HepG2 (cell line): Measurements from ENCODE around the gene ADCY9. TPM values are rescaled to one million over a fixed set of nuclear protein-coding genes. Genes with fewer than 3 reads are reported as not detected.
A peak's percentile ranks its signal among the peaks of the same experiment; 100 is the strongest.

Experiments
- ETV6 ChIP-seq: sonication (generic); formaldehyde crosslinking; conservative IDR thresholded peaks from 2 replicates; pipeline ENCODE4 v1.4.0; 2020; ENCODE audit warnings: missing genetic modification reagents
- FOXP1 ChIP-seq, 2 experiments: fragments of 450-650 bp in 1 of 2; IDR thresholded peaks; 2 replicates each; pipeline ENCODE4 v1.6.1; 2017 to 2018; ENCODE audit warnings: antibody characterized with exemption in 1 of 2
- HNRNPK ChIP-seq: fragments of 200-400 bp; formaldehyde crosslinking; IDR thresholded peaks from 2 replicates; pipeline ENCODE4 v1.6.1; 2018; ENCODE audit warnings: low read length, low read depth, moderate library complexity, mild to moderate bottlenecking; ENCODE audit not compliant: poor library complexity, severe bottlenecking
- MBNL3 ChIP-seq: fragments of 250-450 bp; sonication (Bioruptor Pico); conservative IDR thresholded peaks from 2 replicates; pipeline ENCODE4 v1.8.0; 2022; ENCODE audit warnings: mild to moderate bottlenecking, inconsistent platforms
- MLX ChIP-seq: IDR thresholded peaks from 2 replicates; pipeline ENCODE4 v1.6.1; 2016
- NFIB ChIP-seq: sonication (generic); formaldehyde crosslinking; IDR thresholded peaks from 2 replicates; pipeline ENCODE4 v1.9.0; 2021; ENCODE audit warnings: missing genetic modification reagents, mild to moderate bottlenecking, borderline replicate concordance
- NFIC ChIP-seq: IDR thresholded peaks from 2 replicates; pipeline ENCODE4 v1.6.1; 2012; ENCODE audit warnings: mild to moderate bottlenecking, low read length, inconsistent platforms
- NFKBIZ ChIP-seq: IDR thresholded peaks from 2 replicates; pipeline ENCODE4 v1.6.1; 2018; ENCODE audit warnings: missing genetic modification reagents, missing compliant biosample characterization
- NFRKB ChIP-seq: fragments of 450-650 bp; IDR thresholded peaks from 2 replicates; pipeline ENCODE4 v1.6.1; 2017
- NR2F1 ChIP-seq, 2 experiments: fragments of 450-650 bp in 1 of 2; formaldehyde crosslinking in 1 of 2; IDR thresholded peaks; 2 replicates each; pipeline versions ENCODE4 v1.5.0 to v1.6.1; 2016 to 2020; ENCODE audit warnings: mild to moderate bottlenecking in 1 of 2, missing compliant biosample characterization in 1 of 2, missing genetic modification reagents in 1 of 2, moderate library complexity in 1 of 2
- PAWR ChIP-seq: sonication (generic); formaldehyde crosslinking; IDR thresholded peaks from 2 replicates; pipeline ENCODE4 v1.4.0; 2020; ENCODE audit warnings: missing genetic modification reagents, mild to moderate bottlenecking, borderline replicate concordance
- PCBP2 ChIP-seq: fragments of 200-400 bp; formaldehyde crosslinking; optimal IDR thresholded peaks from 2 replicates; pipeline ENCODE3; 2018; ENCODE audit warnings: low read length, low read depth; ENCODE audit not compliant: poor library complexity, severe bottlenecking
- SKI ChIP-seq: fragments of 450-650 bp; IDR thresholded peaks from one replicate; pipeline ENCODE4 v1.6.1; 2018; ENCODE audit warnings: mild to moderate bottlenecking; ENCODE audit not compliant: partially characterized antibody
- SP140L ChIP-seq: sonication (generic); formaldehyde crosslinking; IDR thresholded peaks from 2 replicates; pipeline ENCODE4 v1.4.0; 2020; ENCODE audit warnings: missing genetic modification reagents, borderline replicate concordance
- SP2 ChIP-seq: sonication (generic); formaldehyde crosslinking; IDR thresholded peaks from 2 replicates; pipeline ENCODE4 v1.5.1; 2020; ENCODE audit warnings: mild to moderate bottlenecking, missing genetic modification reagents
- XBP1 ChIP-seq: sonication (generic); formaldehyde crosslinking; IDR thresholded peaks from 2 replicates; pipeline ENCODE4 v1.5.0; 2020; ENCODE audit warnings: missing genetic modification reagents
- ZBTB20 ChIP-seq: sonication (generic); formaldehyde crosslinking; IDR thresholded peaks from 2 replicates; pipeline ENCODE4 v1.8.1; 2023; ENCODE audit warnings: missing genetic modification reagents, low read depth, mild to moderate bottlenecking, borderline replicate concordance
- ZFP62 ChIP-seq: sonication (generic); formaldehyde crosslinking; IDR thresholded peaks from 2 replicates; pipeline ENCODE4 v1.4.0; 2020; ENCODE audit warnings: missing genetic modification reagents
- ZMYM2 ChIP-seq: sonication (generic); formaldehyde crosslinking; IDR thresholded peaks from 2 replicates; pipeline ENCODE4 v1.8.0; 2022; ENCODE audit warnings: mild to moderate bottlenecking, missing genetic modification reagents
- ZNF138 ChIP-seq: sonication (generic); formaldehyde crosslinking; IDR thresholded peaks from 2 replicates; pipeline ENCODE4 v1.5.0; 2020; ENCODE audit warnings: mild to moderate bottlenecking, low read depth, missing genetic modification reagents
- ZNF274 ChIP-seq: sonication (generic); formaldehyde crosslinking; IDR thresholded peaks from 2 replicates; pipeline ENCODE4 v1.5.1; 2020; ENCODE audit warnings: mild to moderate bottlenecking, missing genetic modification reagents
- ZNF30 ChIP-seq: sonication (generic); formaldehyde crosslinking; IDR thresholded peaks from 2 replicates; pipeline ENCODE4 v1.5.0; 2020; ENCODE audit warnings: mild to moderate bottlenecking, missing genetic modification reagents
- ZNF362 ChIP-seq: sonication (generic); formaldehyde crosslinking; IDR thresholded peaks from 2 replicates; pipeline ENCODE4 v1.4.0; 2020; ENCODE audit warnings: missing genetic modification reagents, mild to moderate bottlenecking, borderline replicate concordance
- ZNF788 ChIP-seq: sonication (generic); formaldehyde crosslinking; IDR thresholded peaks from 2 replicates; pipeline ENCODE4 v1.5.0; 2020; ENCODE audit warnings: mild to moderate bottlenecking, missing genetic modification reagents, borderline replicate concordance
- ZNF839 ChIP-seq: sonication (generic); formaldehyde crosslinking; IDR thresholded peaks from 2 replicates; pipeline ENCODE4 v1.4.0; 2020; ENCODE audit warnings: missing genetic modification reagents, mild to moderate bottlenecking, borderline replicate concordance
- polyA plus RNA-seq, 8 experiments: library from polyadenylated mRNA; depleted of rRNA in 3 of 8; stranded (reverse) in 7 of 8; unstranded in 1 of 8; fragments of >200 nt; fragmentation: Illumina TruSeq in 4 of 8; extraction: Trizol in 4 of 8; gene quantifications; 2 replicates each; pipeline versions ENCODE4 v1.2.1 to v1.2.3, GENCODE V29; 2011 to 2016; ENCODE audit warnings: low read depth in 4 of 8, missing spikeins in 1 of 8, mixed read lengths in 1 of 8; ENCODE audit not compliant: insufficient read depth in 1 of 8
- total RNA-seq, 5 experiments: library from RNA; depleted of rRNA; stranded (reverse); fragments of >200 nt; fragmentation: Illumina TruSeq; extraction: Trizol; gene quantifications; 2 replicates each; pipeline ENCODE4 v1.2.3, GENCODE V29; 2016; ENCODE audit warnings: low read depth in 1 of 5
- TF ChIP-seq, protein P1 (sequence below): sonication (generic); formaldehyde crosslinking; IDR thresholded peaks from 2 replicates; pipeline ENCODE4 v1.4.0; 2020; ENCODE audit warnings: mild to moderate bottlenecking, low read depth, missing genetic modification reagents
- TF ChIP-seq, protein P2 (sequence below): IDR thresholded peaks from 2 replicates; pipeline ENCODE4 v1.6.1; 2012; ENCODE audit warnings: low read depth, low read length, improper control_type of control experiment

The ADCY9 gene
- total and polyA plus RNA-seq, 2 of the 13 experiments (the other 11 are each of a cell fraction or from before 2014, with no cell fraction given), result 11.2 to 13.9 TPM

- TF ChIP-seq ETV6 (CRISPR knock-in tag) (no peak), ZNF274 (CRISPR knock-in tag) (0 out of 2 replicates have a peak, but pooled peaks have one; percentile 66), MLX (CRISPR knock-in tag) (no peak), XBP1 (CRISPR knock-in tag) (no peak), SP2 (CRISPR knock-in tag) (no peak), ZNF30 (CRISPR knock-in tag) (no peak), ZFP62 (CRISPR knock-in tag) (no peak), PAWR (CRISPR knock-in tag) (no peak), NFRKB (no peak), ZNF839 (CRISPR knock-in tag) (0 out of 2 replicates have a peak, but pooled peaks have one; percentile 11), NFIB (CRISPR knock-in tag) (no peak), ZMYM2 (CRISPR knock-in tag) (no peak), NFIC (no peak), ZBTB20 (CRISPR knock-in tag) (peak; percentile 49; the same call in 1 of the 2 replicates), FOXP1 (IDR thresholded peaks at IDR 0.05) (no peak), FOXP1 (CRISPR knock-in tag; IDR thresholded peaks at IDR 0.05) (no peak), NR2F1 (CRISPR knock-in tag; IDR thresholded peaks at IDR 0.05) (no peak), PCBP2 (no peak), SKI (no peak), SP140L (CRISPR knock-in tag) (no peak), ZNF362 (CRISPR knock-in tag) (no peak), MBNL3 (CRISPR knock-in tag) (no peak), NFKBIZ (no peak), HNRNPK (no peak), ZNF788 (no peak), ZNF138 (CRISPR knock-in tag) (0 out of 2 replicates have a peak, but pooled peaks have one; percentile 21)
- TF ChIP-seq, protein P1, sequence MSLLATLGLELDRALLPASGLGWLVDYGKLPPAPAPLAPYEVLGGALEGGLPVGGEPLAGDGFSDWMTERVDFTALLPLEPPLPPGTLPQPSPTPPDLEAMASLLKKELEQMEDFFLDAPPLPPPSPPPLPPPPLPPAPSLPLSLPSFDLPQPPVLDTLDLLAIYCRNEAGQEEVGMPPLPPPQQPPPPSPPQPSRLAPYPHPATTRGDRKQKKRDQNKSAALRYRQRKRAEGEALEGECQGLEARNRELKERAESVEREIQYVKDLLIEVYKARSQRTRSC, result no peak
- TF ChIP-seq, protein P2, sequence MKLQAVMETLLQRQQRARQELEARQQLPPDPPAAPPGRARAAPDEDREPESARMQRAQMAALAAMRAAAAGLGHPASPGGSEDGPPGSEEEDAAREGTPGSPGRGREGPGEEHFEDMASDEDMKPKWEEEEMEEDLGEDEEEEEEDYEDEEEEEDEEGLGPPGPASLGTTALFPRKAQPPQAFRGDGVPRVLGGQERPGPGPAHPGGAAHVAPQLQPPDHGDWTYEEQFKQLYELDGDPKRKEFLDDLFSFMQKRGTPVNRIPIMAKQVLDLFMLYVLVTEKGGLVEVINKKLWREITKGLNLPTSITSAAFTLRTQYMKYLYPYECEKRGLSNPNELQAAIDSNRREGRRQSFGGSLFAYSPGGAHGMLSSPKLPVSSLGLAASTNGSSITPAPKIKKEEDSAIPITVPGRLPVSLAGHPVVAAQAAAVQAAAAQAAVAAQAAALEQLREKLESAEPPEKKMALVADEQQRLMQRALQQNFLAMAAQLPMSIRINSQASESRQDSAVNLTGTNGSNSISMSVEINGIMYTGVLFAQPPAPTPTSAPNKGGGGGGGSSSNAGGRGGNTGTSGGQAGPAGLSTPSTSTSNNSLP, result no peak
Observed at GRCh38 chr16:4114257-4115208, 1.7 kb downstream of the ADCY9 start (continued).
